Lower lobe of right lung (tissue), 2 donors: ENCODE measurements around the gene DZIP1. TPM values are rescaled to one million over a fixed set of nuclear protein-coding genes. Genes with fewer than 3 reads are reported as not detected.

ENCODE experiments used
- ATAC-seq, 2 donors: fragments of 200-7000 bp; cut with Tn5 transposase; one replicate each; pipeline ENCODE4 v1.9.1; 2020 to 2022; ENCODE audit warnings: mild to moderate bottlenecking in 2 of 2, moderate library complexity in 2 of 2
- DNase-seq: peaks from one replicate; pipeline ENCODE4 v3.0.0-alpha.2; 2020
- H3K27ac ChIP-seq: fragments of 200-600 bp; one replicate; pipeline ENCODE4 v1.8.0; 2022
- H3K27me3 ChIP-seq: fragments of 200-600 bp; one replicate; pipeline ENCODE4 v1.8.0; 2022; ENCODE audit warnings: low read depth
- H3K36me3 ChIP-seq: fragments of 200-600 bp; one replicate; pipeline ENCODE4 v1.8.0; 2022; ENCODE audit warnings: mild to moderate bottlenecking
- H3K4me1 ChIP-seq: fragments of 200-600 bp; one replicate; pipeline ENCODE4 v1.8.0; 2022
- H3K4me3 ChIP-seq: fragments of 200-600 bp; one replicate; pipeline ENCODE4 v1.8.0; 2022; ENCODE audit warnings: mild to moderate bottlenecking
- H3K9me3 ChIP-seq: fragments of 200-600 bp; one replicate; pipeline ENCODE4 v1.8.0; 2022
- intact Hi-C: fragments of 100-400 bp; cut with DNase I; formaldehyde crosslinking; loops from one replicate; pipeline ENCODE4 v1.11.0; 2022
- total RNA-seq: library from RNA; stranded (reverse); fragmentation: NEBNext Ultra II Directional; extraction: Animal tissue kit (Norgen Biotek cat#: 25700); gene quantifications from one replicate; pipeline ENCODE4 v1.2.1, GENCODE V29; 2021
- TF ChIP-seq, protein P1 (sequence below): fragments of 200-600 bp; IDR thresholded peaks from one replicate; pipeline ENCODE4 v1.8.0; 2022; ENCODE audit warnings: antibody characterized with exemption, mild to moderate bottlenecking
- donor health status: DM: no; HTN: yes; CAD: no; lungs with severe emphysema.

Gene DZIP1
- total RNA-seq, 1 donor from 2014 or later = 9.0 TPM

DNA sequence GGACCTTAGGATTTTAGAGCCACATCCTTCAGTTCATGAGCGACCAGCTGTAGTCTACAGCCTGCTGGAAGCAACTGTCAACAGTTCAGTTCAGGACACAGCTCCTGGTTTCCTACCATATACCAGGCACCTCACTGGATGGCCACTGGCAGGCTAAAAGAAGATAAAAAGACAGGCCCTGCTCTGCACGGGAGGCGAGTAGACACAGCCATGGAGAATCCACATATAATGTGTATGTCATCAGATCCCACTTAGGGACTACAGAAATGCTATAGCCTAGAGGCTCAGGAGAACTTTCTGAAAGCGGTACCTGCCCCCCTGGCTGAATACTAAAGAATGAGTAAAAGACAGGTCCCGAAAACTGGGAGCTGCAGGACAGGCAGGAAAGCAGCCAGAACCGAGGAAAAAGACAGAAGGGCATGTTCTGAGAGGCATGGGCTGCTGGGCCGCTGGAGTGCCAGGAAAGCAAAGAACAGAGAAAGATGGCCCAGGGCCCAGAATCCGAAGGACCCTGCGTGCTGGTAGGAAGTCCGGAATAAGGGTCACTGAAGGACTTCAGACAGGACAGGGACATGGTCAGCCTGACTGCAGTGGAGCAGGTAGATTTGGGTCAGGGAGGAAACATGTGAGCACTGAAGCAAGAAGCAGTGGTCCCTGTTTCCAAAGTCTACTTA, 23.5 kb downstream of the DZIP1 start:
- H3K9me3 ChIP-seq = no peaks in the 10 kb centered on the region
- TF ChIP-seq, protein P1, sequence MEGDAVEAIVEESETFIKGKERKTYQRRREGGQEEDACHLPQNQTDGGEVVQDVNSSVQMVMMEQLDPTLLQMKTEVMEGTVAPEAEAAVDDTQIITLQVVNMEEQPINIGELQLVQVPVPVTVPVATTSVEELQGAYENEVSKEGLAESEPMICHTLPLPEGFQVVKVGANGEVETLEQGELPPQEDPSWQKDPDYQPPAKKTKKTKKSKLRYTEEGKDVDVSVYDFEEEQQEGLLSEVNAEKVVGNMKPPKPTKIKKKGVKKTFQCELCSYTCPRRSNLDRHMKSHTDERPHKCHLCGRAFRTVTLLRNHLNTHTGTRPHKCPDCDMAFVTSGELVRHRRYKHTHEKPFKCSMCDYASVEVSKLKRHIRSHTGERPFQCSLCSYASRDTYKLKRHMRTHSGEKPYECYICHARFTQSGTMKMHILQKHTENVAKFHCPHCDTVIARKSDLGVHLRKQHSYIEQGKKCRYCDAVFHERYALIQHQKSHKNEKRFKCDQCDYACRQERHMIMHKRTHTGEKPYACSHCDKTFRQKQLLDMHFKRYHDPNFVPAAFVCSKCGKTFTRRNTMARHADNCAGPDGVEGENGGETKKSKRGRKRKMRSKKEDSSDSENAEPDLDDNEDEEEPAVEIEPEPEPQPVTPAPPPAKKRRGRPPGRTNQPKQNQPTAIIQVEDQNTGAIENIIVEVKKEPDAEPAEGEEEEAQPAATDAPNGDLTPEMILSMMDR = no peak
- H3K27ac ChIP-seq = no peak overlapping the region
- H3K36me3 ChIP-seq = peaks cover 5% of the 10 kb centered on the region
- ATAC-seq = peak in 1 of 2 donors; percentile 50
- H3K4me3 ChIP-seq = no peak overlapping the region
- H3K4me1 ChIP-seq = no peaks in the 10 kb centered on the region
- intact Hi-C loops = loop anchor here (10.0 kb wide), 1 partner anchor 214 kb away; no protein-coding TSS in a partner anchor
- no peaks in the 10 kb centered on the region for H3K27me3 ChIP-seq
- no peak for DNase-seq

- Histone ChIP-seq H3K36me3 (peaks cover 5% of the 10 kb centered on the region), H3K27me3 (no peaks in the 10 kb centered on the region)
These were observed 24.3 kb downstream of the DZIP1 start for GRCh38 chr13:95620030-95620824.

GRCh38 chr13:95615539-95615938, 29.0 kb downstream of the DZIP1 start:
- no peak for ATAC-seq
- DNase-seq = no peak
- Histone ChIP-seq H3K36me3 (peaks cover 5% of the 10 kb centered on the region), H3K9me3 (no peaks in the 10 kb centered on the region), H3K27ac (no peak overlapping the region), H3K27me3 (no peaks in the 10 kb centered on the region), H3K4me1 (no peaks in the 10 kb centered on the region), H3K4me3 (no peak overlapping the region)
- TF ChIP-seq, protein P1 = no peak
- intact Hi-C loops = no loop called here

More at GRCh38 chr13:95620030-95620824, 24.3 kb downstream of the DZIP1 start:
- Histone ChIP-seq H3K27ac (no peak overlapping the region), H3K9me3 (no peaks in the 10 kb centered on the region), H3K4me3 (no peak overlapping the region), H3K4me1 (no peaks in the 10 kb centered on the region)
- no peak for ATAC-seq
- no peak for DNase-seq
- TF ChIP-seq, protein P1 = no peak
- intact Hi-C loops = loop anchor here (10.0 kb wide), 1 partner anchor 215 kb away; no protein-coding TSS in a partner anchor

GRCh38 chr13:95614641-95615245, 29.8 kb downstream of the DZIP1 start:
- ATAC-seq (no peak), DNase-seq (no peak)
- peaks cover under 1% of the 10 kb centered on the region for H3K36me3 ChIP-seq
- TF ChIP-seq, protein P1 = no peak
- no peak overlapping the region for H3K4me3 ChIP-seq
- no peaks in the 10 kb centered on the region for H3K9me3 ChIP-seq
- no peaks in the 10 kb centered on the region for H3K4me1 ChIP-seq
- H3K27me3 ChIP-seq = no peaks in the 10 kb centered on the region
- H3K27ac ChIP-seq = no peak overlapping the region
- intact Hi-C loops = no loop called here

- intact Hi-C loops = no loop called here
- no peak for ATAC-seq
- Histone ChIP-seq H3K4me1 (no peaks in the 10 kb centered on the region), H3K36me3 (no peaks in the 10 kb centered on the region), H3K27ac (no peak overlapping the region), H3K4me3 (no peak overlapping the region), H3K27me3 (no peaks in the 10 kb centered on the region), H3K9me3 (no peaks in the 10 kb centered on the region)
- TF ChIP-seq, protein P1 = no peak
- DNase-seq = no peak
These were observed 35.7 kb downstream of the DZIP1 start for GRCh38 chr13:95608640-95609323.
